Activated CD4-positive, alpha-beta T cell treated with anti-CD3 and anti-CD28 coated beads, Interleukin-2, amount 10 ng/mL, durations not matched to agents 24 days and 14 days (primary cell): ENCODE data around the gene NUDT9. TPM values are rescaled to one million over a fixed set of nuclear protein-coding genes. Genes with fewer than 3 reads are reported as not detected.
"Not testable (repeated sequence)": the region's sequence is repeated elsewhere in the genome, so short reads cannot be mapped to it uniquely, and the experiment has no call there.

Source experiments
- DNase-seq: peaks from one replicate; pipeline ENCODE4 v3.0.0; 2022
- H3K27ac Mint-ChIP-seq: one replicate; pipeline ENCODE4 v1.8.0; 2022; ENCODE audit warnings: mild to moderate bottlenecking, mixed read lengths
- H3K27me3 Mint-ChIP-seq: one replicate; pipeline ENCODE4 v1.8.0; 2022; ENCODE audit warnings: mixed read lengths
- H3K36me3 Mint-ChIP-seq: one replicate; pipeline ENCODE4 v1.8.0; 2022; ENCODE audit warnings: low read depth, mild to moderate bottlenecking, mixed read lengths
- H3K4me1 Mint-ChIP-seq: one replicate; pipeline ENCODE4 v1.8.0; 2021; ENCODE audit warnings: mixed read lengths
- H3K4me3 Mint-ChIP-seq: one replicate; pipeline ENCODE4 v1.8.0; 2022; ENCODE audit warnings: mild to moderate bottlenecking, moderate library complexity, mixed read lengths
- H3K9me3 Mint-ChIP-seq: one replicate; pipeline ENCODE4 v1.8.0; 2021; ENCODE audit warnings: mixed read lengths
- intact Hi-C: fragments of 100-400 bp; cut with micrococcal nuclease; formaldehyde crosslinking; loops from one replicate; pipeline ENCODE4 v1.15.1; 2023
- total RNA-seq: library from RNA; stranded (reverse); gene quantifications from 2 replicates; pipeline ENCODE4 v1.2.3, GENCODE V29; 2022

Gene NUDT9
- total RNA-seq, 1 donor from 2014 or later, result 17.4 TPM

GRCh38 chr4:87491436-87491835 lies 69.1 kb downstream of the NUDT9 start:
- no peak for DNase-seq
- intact Hi-C loops, result no loop called here
- Mint-ChIP-seq H3K36me3 (no peaks in the 10 kb centered on the region), H3K27me3 (peaks cover 1% of the 10 kb centered on the region), H3K4me3 (no peak overlapping the region), H3K27ac (no peak overlapping the region), H3K4me1 (peaks cover 3% of the 10 kb centered on the region), H3K9me3 (peaks cover 8% of the 10 kb centered on the region)

- intact Hi-C loops, H3K4me1 Mint-ChIP-seq, H3K36me3 Mint-ChIP-seq, H3K27ac Mint-ChIP-seq, H3K4me3 Mint-ChIP-seq, DNase-seq, H3K9me3 Mint-ChIP-seq, H3K27me3 Mint-ChIP-seq: not testable (repeated sequence)
Measured at GRCh38 chr4:87491851-87492250, 69.5 kb downstream of the NUDT9 start.

- no peak overlapping the region for H3K27ac Mint-ChIP-seq
- DNase-seq, result no peak
- H3K36me3 Mint-ChIP-seq, result no peaks in the 10 kb centered on the region
- peaks cover 3% of the 10 kb centered on the region for H3K4me1 Mint-ChIP-seq
- H3K4me3 Mint-ChIP-seq, result no peak overlapping the region
- peaks cover 1% of the 10 kb centered on the region for H3K27me3 Mint-ChIP-seq
- intact Hi-C loops, result no loop called here
- peaks cover 3% of the 10 kb centered on the region for H3K9me3 Mint-ChIP-seq
Measured at GRCh38 chr4:87493115-87493514, 70.7 kb downstream of the NUDT9 start.

GRCh38 chr4:87497159-87497558 lies 74.8 kb downstream of the NUDT9 start:
- no peaks in the 10 kb centered on the region for H3K9me3 Mint-ChIP-seq
- H3K4me1 Mint-ChIP-seq, result peaks cover 6% of the 10 kb centered on the region
- no peak overlapping the region for H3K27ac Mint-ChIP-seq
- H3K27me3 Mint-ChIP-seq, result peaks cover 3% of the 10 kb centered on the region
- no peaks in the 10 kb centered on the region for H3K36me3 Mint-ChIP-seq
- no peak overlapping the region for H3K4me3 Mint-ChIP-seq
- peak; percentile 57 for DNase-seq
- intact Hi-C loops, result loop anchor here (5.0 kb wide), 1 partner anchor 350 kb away; no protein-coding TSS in a partner anchor

DNA sequence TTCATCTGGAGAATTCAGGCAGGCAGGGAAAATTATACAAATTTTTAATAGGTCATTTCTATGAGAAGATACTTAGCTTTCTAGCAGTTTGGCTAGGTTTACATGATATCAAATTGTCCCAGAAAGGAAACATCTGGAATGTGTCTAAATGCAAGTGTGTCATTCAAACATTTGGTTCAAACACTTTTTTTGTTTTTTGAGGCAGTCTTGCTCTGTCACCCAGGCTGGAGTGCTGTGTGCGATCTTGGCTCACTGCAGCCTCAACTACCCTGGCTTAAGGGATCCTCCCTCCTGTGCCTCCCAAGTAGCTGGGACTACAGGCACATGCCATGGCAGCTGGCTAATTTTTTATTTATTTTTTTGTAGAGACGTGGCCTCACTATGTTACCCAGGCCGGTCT lies 75.2 kb downstream of the NUDT9 start:
- no peak for DNase-seq
- Mint-ChIP-seq H3K27ac (no peak overlapping the region), H3K4me3 (no peak overlapping the region), H3K4me1 (peaks cover 6% of the 10 kb centered on the region), H3K36me3 (no peaks in the 10 kb centered on the region), H3K9me3 (no peaks in the 10 kb centered on the region), H3K27me3 (peaks cover 5% of the 10 kb centered on the region)
- intact Hi-C loops, result loop anchor here (5.0 kb wide), 1 partner anchor 350 kb away; no protein-coding TSS in a partner anchor

DNA sequence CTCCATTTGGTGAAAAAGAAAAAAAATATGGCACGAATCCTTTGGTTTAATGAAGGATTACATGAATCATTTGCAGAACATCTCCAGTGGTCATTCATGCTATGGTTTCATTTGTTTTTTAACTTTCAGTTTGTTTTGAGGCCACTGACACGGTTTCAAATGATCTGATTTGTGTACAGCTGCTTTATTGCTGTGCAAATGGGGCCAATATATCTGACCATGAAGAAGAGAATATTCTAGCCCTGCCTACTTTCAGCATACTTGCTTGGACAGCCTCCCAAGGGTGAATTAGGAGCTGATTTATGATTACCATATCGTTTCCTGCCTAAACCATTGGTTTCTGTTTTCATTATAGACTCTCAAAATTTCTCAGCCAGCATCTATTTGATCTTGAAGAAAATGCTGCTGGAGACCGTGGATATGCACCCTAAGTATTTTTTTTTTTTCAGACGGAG lies 76.1 kb downstream of the NUDT9 start:
- intact Hi-C loops, result loop anchor here (5.0 kb wide), 1 partner anchor 349 kb away; no protein-coding TSS in a partner anchor
- Mint-ChIP-seq H3K27ac (no peak overlapping the region), H3K4me3 (no peak overlapping the region)

DNA sequence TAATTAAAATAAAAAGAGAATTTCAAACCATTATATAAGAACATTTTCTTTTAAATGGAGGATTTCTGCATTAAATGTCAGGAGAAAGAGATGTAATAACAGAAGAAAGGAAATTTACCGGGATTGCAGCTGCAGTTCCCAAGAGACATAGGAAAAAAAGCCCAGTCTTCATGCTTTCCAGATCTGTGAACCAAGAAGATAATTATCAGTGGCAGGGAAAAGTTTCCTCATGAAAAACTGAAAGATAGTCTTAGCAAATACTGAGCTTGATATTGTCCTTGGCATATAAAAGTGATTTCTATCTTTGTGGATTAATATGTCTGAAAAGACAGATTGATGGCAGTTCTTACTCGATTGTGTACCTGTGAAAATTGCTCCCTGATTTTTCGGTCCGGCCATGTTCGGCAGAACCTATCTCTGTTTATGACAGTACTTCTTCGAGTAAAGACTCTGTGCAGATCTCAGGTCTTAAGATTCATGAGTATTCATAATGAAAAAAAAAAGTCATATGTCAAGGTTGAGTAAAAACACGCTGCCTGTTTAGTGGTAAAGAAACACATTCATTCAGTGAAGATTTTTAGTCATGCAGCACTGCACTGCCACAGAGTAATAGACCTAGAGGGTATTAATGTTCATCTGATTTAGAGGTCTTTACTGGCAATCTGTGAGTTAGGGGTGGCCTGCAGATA lies 77.2 kb downstream of the NUDT9 start:
- no peak for DNase-seq
- H3K4me1 Mint-ChIP-seq, result peaks cover 8% of the 10 kb centered on the region
- intact Hi-C loops, result loop anchor here (5.0 kb wide), 1 partner anchor 348 kb away; no protein-coding TSS in a partner anchor
- peak overlapping the region; percentile 32 for H3K4me3 Mint-ChIP-seq
- peaks cover 8% of the 10 kb centered on the region for H3K27me3 Mint-ChIP-seq
- H3K27ac Mint-ChIP-seq, result no peak overlapping the region
- no peaks in the 10 kb centered on the region for H3K9me3 Mint-ChIP-seq
- H3K36me3 Mint-ChIP-seq, result no peaks in the 10 kb centered on the region

More for the DNA sequence above, 76.1 kb downstream of the NUDT9 start:
- no peak for DNase-seq
- H3K27me3 Mint-ChIP-seq, result peaks cover 6% of the 10 kb centered on the region
- H3K9me3 Mint-ChIP-seq, result no peaks in the 10 kb centered on the region
- H3K4me1 Mint-ChIP-seq, result peaks cover 8% of the 10 kb centered on the region
- H3K36me3 Mint-ChIP-seq, result no peaks in the 10 kb centered on the region

- H3K4me3 Mint-ChIP-seq, result no peak overlapping the region
- DNase-seq, result no peak
- no peaks in the 10 kb centered on the region for H3K36me3 Mint-ChIP-seq
- H3K27ac Mint-ChIP-seq, result no peak overlapping the region
- no peaks in the 10 kb centered on the region for H3K9me3 Mint-ChIP-seq
- H3K27me3 Mint-ChIP-seq, result peaks cover 8% of the 10 kb centered on the region
- H3K4me1 Mint-ChIP-seq, result peaks cover 8% of the 10 kb centered on the region
- intact Hi-C loops, result no loop called here
Measured at GRCh38 chr4:87500092-87500462, 77.7 kb downstream of the NUDT9 start.

GRCh38 chr4:87502580-87503238 lies 80.3 kb downstream of the NUDT9 start:
- Mint-ChIP-seq H3K4me1 (peaks cover 8% of the 10 kb centered on the region), H3K36me3 (no peaks in the 10 kb centered on the region), H3K4me3 (no peak overlapping the region), H3K9me3 (no peaks in the 10 kb centered on the region), H3K27ac (no peak overlapping the region), H3K27me3 (peaks cover 8% of the 10 kb centered on the region)
- intact Hi-C loops, result no loop called here
- DNase-seq, result no peak

GRCh38 chr4:87505862-87506261 lies 83.5 kb downstream of the NUDT9 start:
- H3K27ac Mint-ChIP-seq, result no peak overlapping the region
- no peaks in the 10 kb centered on the region for H3K36me3 Mint-ChIP-seq
- intact Hi-C loops, result no loop called here
- no peak overlapping the region for H3K4me3 Mint-ChIP-seq
- no peaks in the 10 kb centered on the region for H3K9me3 Mint-ChIP-seq
- no peak for DNase-seq
- H3K4me1 Mint-ChIP-seq, result peaks cover 2% of the 10 kb centered on the region
- peaks cover 8% of the 10 kb centered on the region for H3K27me3 Mint-ChIP-seq

GRCh38 chr4:87506974-87507701 lies 84.8 kb downstream of the NUDT9 start:
- Mint-ChIP-seq H3K9me3 (no peaks in the 10 kb centered on the region), H3K27ac (no peak overlapping the region), H3K27me3 (peaks cover 5% of the 10 kb centered on the region), H3K36me3 (no peaks in the 10 kb centered on the region), H3K4me1 (peaks cover 2% of the 10 kb centered on the region), H3K4me3 (no peak overlapping the region)
- DNase-seq, result no peak
- intact Hi-C loops, result no loop called here
